ENCODE results near the gene NEFH. TPM values are rescaled to one million over a fixed set of nuclear protein-coding genes. Genes with fewer than 3 reads are reported as not detected.

NEFH gene
- total and polyA plus RNA-seq, 2 donors from 2014 or later = 0.60 to 1.7 TPM

GRCh38 chr22:29482726-29483125, 2.7 kb downstream of the NEFH start:
- FAIRE-seq (no peak), DNase-seq (no peak)
- Histone ChIP-seq H3K27ac (ENCODE audit: low read depth in 2 of 2, low read length in 2 of 2) (no peak overlapping the region), H3K9me3 (ENCODE audit: control insufficient read depth in 2 of 3, insufficient read depth in 1 of 3, low read length in 3 of 3) (no peaks in the 10 kb centered on the region), H3K4me1 (ENCODE audit: control insufficient read depth in 2 of 3, insufficient read depth in 2 of 3, low read depth in 1 of 3, low read length in 3 of 3) (peaks cover 0 to 12% (median 0%) of the 10 kb centered on the region in 3 donors), H3K36me3 (ENCODE audit: control insufficient read depth in 2 of 3, insufficient read depth in 3 of 3, low read length in 3 of 3) (no peaks in the 10 kb centered on the region), H3K4me3 (ENCODE audit: low read length in 3 of 3) (no peak overlapping the region), H3K9ac (ENCODE audit: low read length in 3 of 3) (no peak overlapping the region), H3K27me3 (ENCODE audit: control insufficient read depth, insufficient read depth, low read length) (peaks cover 4% of the 10 kb centered on the region)
- intact Hi-C loops (cut with DNase I) = no loop called here
- TF ChIP-seq CTCF (IDR thresholded peaks at IDR 0.05; ENCODE audit: borderline replicate concordance, extremely low read depth, insufficient read depth) = no peak

- FAIRE-seq = no peak
These were observed 3.2 kb downstream of the NEFH start for GRCh38 chr22:29483254-29483653.

GRCh38 chr22:29484642-29485041, 4.6 kb downstream of the NEFH start:
- Histone ChIP-seq H3K4me1 (ENCODE audit: control insufficient read depth in 2 of 3, insufficient read depth in 2 of 3, low read depth in 1 of 3, low read length in 3 of 3) (peaks cover 0 to 12% (median 0%) of the 10 kb centered on the region in 3 donors), H3K27me3 (ENCODE audit: control insufficient read depth, insufficient read depth, low read length) (peaks cover 1% of the 10 kb centered on the region), H3K9ac (ENCODE audit: low read length in 3 of 3) (no peak overlapping the region), H3K4me3 (ENCODE audit: low read length in 3 of 3) (no peak overlapping the region), H3K36me3 (ENCODE audit: control insufficient read depth in 2 of 3, insufficient read depth in 3 of 3, low read length in 3 of 3) (no peaks in the 10 kb centered on the region), H3K27ac (ENCODE audit: low read depth in 2 of 2, low read length in 2 of 2) (no peak overlapping the region), H3K9me3 (ENCODE audit: control insufficient read depth in 2 of 3, insufficient read depth in 1 of 3, low read length in 3 of 3) (no peaks in the 10 kb centered on the region)
- intact Hi-C loops (cut with DNase I) = no loop called here
- FAIRE-seq (no peak), DNase-seq (no peak)
- TF ChIP-seq CTCF (IDR thresholded peaks at IDR 0.05; ENCODE audit: borderline replicate concordance, extremely low read depth, insufficient read depth) = no peak

More at GRCh38 chr22:29483254-29483653, 3.2 kb downstream of the NEFH start:
- H3K27me3 ChIP-seq (ENCODE audit: control insufficient read depth, insufficient read depth, low read length) = peaks cover 4% of the 10 kb centered on the region
- no peak for TF ChIP-seq CTCF (IDR thresholded peaks at IDR 0.05; ENCODE audit: borderline replicate concordance, extremely low read depth, insufficient read depth)
- H3K9ac ChIP-seq (ENCODE audit: low read length in 3 of 3) = no peak overlapping the region
- peaks cover 0 to 12% (median 0%) of the 10 kb centered on the region in 3 donors for H3K4me1 ChIP-seq (ENCODE audit: control insufficient read depth in 2 of 3, insufficient read depth in 2 of 3, low read depth in 1 of 3, low read length in 3 of 3)
- DNase-seq = no peak
- intact Hi-C loops (cut with DNase I) = no loop called here
- H3K9me3 ChIP-seq (ENCODE audit: control insufficient read depth in 2 of 3, insufficient read depth in 1 of 3, low read length in 3 of 3) = no peaks in the 10 kb centered on the region
- H3K27ac ChIP-seq (ENCODE audit: low read depth in 2 of 2, low read length in 2 of 2) = no peak overlapping the region
- H3K36me3 ChIP-seq (ENCODE audit: control insufficient read depth in 2 of 3, insufficient read depth in 3 of 3, low read length in 3 of 3) = no peaks in the 10 kb centered on the region
- no peak overlapping the region for H3K4me3 ChIP-seq (ENCODE audit: low read length in 3 of 3)

- FAIRE-seq = no peak
- no peaks in the 10 kb centered on the region for H3K27me3 ChIP-seq (ENCODE audit: control insufficient read depth, insufficient read depth, low read length)
- intact Hi-C loops (cut with DNase I) = no loop called here
These were observed 5.4 kb downstream of the NEFH start for GRCh38 chr22:29485448-29485847.

More at GRCh38 chr22:29485448-29485847, 5.4 kb downstream of the NEFH start:
- Histone ChIP-seq H3K36me3 (ENCODE audit: control insufficient read depth in 2 of 3, insufficient read depth in 3 of 3, low read length in 3 of 3) (no peaks in the 10 kb centered on the region), H3K9ac (ENCODE audit: low read length in 3 of 3) (no peak overlapping the region), H3K4me1 (ENCODE audit: control insufficient read depth in 2 of 3, insufficient read depth in 2 of 3, low read depth in 1 of 3, low read length in 3 of 3) (peaks cover 0 to 7% (median 0%) of the 10 kb centered on the region in 3 donors), H3K4me3 (ENCODE audit: low read length in 3 of 3) (no peak overlapping the region), H3K9me3 (ENCODE audit: control insufficient read depth in 2 of 3, insufficient read depth in 1 of 3, low read length in 3 of 3) (no peaks in the 10 kb centered on the region), H3K27ac (ENCODE audit: low read depth in 2 of 2, low read length in 2 of 2) (no peak overlapping the region)
- DNase-seq = no peak
- TF ChIP-seq CTCF (IDR thresholded peaks at IDR 0.05; ENCODE audit: borderline replicate concordance, extremely low read depth, insufficient read depth) = no peak
